Measurements from ENCODE around the gene DYNC2I2. TPM values are rescaled to one million over a fixed set of nuclear protein-coding genes. Genes with fewer than 3 reads are reported as not detected.

DYNC2I2 gene
- total RNA-seq, 2 donors from 2014 or later, result 87.8 to 119 TPM

DNA sequence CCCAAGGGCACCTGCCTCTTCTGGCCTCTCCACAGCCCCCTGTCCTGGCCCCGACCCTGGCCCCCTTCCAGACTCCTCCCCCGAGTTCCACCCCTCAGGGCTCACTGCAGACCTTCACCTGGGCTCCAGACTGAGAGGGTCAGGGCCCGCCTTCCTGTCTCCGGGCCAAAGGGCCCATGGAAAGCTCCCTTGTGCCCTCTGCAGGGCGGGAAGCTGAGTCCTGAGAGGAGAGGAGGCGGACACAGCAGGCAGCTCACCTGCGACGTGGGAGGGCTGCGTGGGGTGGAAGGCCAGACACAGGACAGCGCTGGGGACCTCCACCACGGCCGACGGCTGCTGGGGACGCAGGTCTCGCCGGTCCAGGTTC lies 20.6 kb downstream of the DYNC2I2 start:
- peaks cover 2% of the 10 kb centered on the region for H3K4me1 Mint-ChIP-seq
- peaks cover 43% of the 10 kb centered on the region for H3K36me3 ChIP-seq (ENCODE audit: control insufficient read depth, insufficient read depth, low read length)
- H3K9me3 ChIP-seq (ENCODE audit: control insufficient read depth, low read length), result no peaks in the 10 kb centered on the region
- H3K27ac ChIP-seq (ENCODE audit: low read depth, low read length), result peak overlapping the region; percentile 74
- H3K4me3 ChIP-seq (ENCODE audit: low read length), result no peak overlapping the region
- DNase-seq, result peak; percentile 90
- H3K27me3 Mint-ChIP-seq (ENCODE audit: insufficient read depth), result no peaks in the 10 kb centered on the region
- H3K4me1 ChIP-seq (ENCODE audit: control insufficient read depth, insufficient read depth, low read length), result peaks cover 6% of the 10 kb centered on the region
- peak overlapping the region; percentile 94 for H3K27ac Mint-ChIP-seq
- H3K4me3 Mint-ChIP-seq, result no peak overlapping the region
- WGBS, 2 experiments (ENCODE audit: insufficient coverage in 1 of 2, insufficient read length in 1 of 2), result 61 to 70% methylated on average over 5 to 16 of the region's 16 CpGs
- H3K9me3 Mint-ChIP-seq, result no peaks in the 10 kb centered on the region
- H3K9ac ChIP-seq (ENCODE audit: extremely low read depth, low read length, poor library complexity, severe bottlenecking), result peak overlapping the region; percentile 60
- peaks cover 57% of the 10 kb centered on the region for H3K36me3 Mint-ChIP-seq (ENCODE audit: low read depth)
- H3K27me3 ChIP-seq (ENCODE audit: control insufficient read depth, insufficient read depth, low read length, poor library complexity, severe bottlenecking), result no peaks in the 10 kb centered on the region
- TF ChIP-seq CTCF (conservative IDR thresholded peaks at IDR 0.05), result peak; percentile 57

DNA sequence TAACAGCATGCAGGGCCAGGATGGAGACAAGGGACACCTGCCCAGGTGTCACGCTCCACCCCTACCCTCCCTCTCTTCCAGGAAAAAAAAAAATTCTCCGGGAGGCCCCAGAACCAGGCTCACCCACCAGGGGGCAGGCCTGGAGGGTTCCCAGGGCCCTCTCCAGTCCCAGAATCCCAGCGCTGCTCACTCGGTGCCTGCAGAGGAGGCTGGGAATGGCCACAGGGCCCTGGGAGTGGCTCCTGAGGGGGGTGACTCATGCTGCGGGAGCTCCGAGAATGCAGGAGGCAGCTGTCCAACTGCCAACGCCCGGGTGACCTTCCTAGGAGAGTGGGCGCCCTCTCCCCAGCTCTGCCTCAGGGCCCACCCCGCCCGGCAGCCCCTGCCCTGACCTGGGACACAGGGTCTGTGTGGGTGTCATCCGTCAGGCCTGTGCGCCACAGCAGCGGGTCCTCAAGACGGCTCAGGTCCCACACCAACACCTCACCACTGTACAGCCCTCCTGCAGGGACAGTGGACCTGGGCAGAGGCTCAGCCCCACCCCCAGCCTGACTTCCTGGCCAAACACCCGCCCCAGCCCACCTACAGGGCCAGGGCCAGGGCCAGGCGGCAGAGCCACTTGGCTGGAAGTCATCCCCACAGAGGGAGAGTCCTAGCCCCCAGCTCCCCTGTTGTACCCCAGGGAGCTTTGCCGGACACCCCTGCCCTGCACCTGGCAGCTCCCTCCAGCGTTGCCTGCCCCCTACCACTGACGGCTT lies 21.2 kb downstream of the DYNC2I2 start:
- peak; percentile 91 for TF ChIP-seq CTCF (conservative IDR thresholded peaks at IDR 0.05)
- H3K36me3 ChIP-seq (ENCODE audit: control insufficient read depth, insufficient read depth, low read length), result peaks cover 41% of the 10 kb centered on the region
- H3K9me3 ChIP-seq (ENCODE audit: control insufficient read depth, low read length), result no peaks in the 10 kb centered on the region
- H3K9me3 Mint-ChIP-seq, result no peaks in the 10 kb centered on the region
- peaks cover 2% of the 10 kb centered on the region for H3K4me1 Mint-ChIP-seq
- no peak overlapping the region for H3K4me3 Mint-ChIP-seq
- peak overlapping the region; percentile 74 for H3K27ac ChIP-seq (ENCODE audit: low read depth, low read length)
- peak overlapping the region; percentile 60 for H3K9ac ChIP-seq (ENCODE audit: extremely low read depth, low read length, poor library complexity, severe bottlenecking)
- whole genome bisulfite sequencing, 2 experiments (ENCODE audit: insufficient coverage in 1 of 2, insufficient read length in 1 of 2), result 69 to 72% methylated on average over 11 to 20 of the region's 20 CpGs
- H3K27me3 Mint-ChIP-seq (ENCODE audit: insufficient read depth), result no peaks in the 10 kb centered on the region
- H3K27ac Mint-ChIP-seq, result peak overlapping the region; percentile 94
- H3K36me3 Mint-ChIP-seq (ENCODE audit: low read depth), result peaks cover 54% of the 10 kb centered on the region
- H3K4me3 ChIP-seq (ENCODE audit: low read length), result no peak overlapping the region
- no peaks in the 10 kb centered on the region for H3K27me3 ChIP-seq (ENCODE audit: control insufficient read depth, insufficient read depth, low read length, poor library complexity, severe bottlenecking)
- peak; percentile 98 for DNase-seq
- H3K4me1 ChIP-seq (ENCODE audit: control insufficient read depth, insufficient read depth, low read length), result peaks cover 6% of the 10 kb centered on the region

DNA sequence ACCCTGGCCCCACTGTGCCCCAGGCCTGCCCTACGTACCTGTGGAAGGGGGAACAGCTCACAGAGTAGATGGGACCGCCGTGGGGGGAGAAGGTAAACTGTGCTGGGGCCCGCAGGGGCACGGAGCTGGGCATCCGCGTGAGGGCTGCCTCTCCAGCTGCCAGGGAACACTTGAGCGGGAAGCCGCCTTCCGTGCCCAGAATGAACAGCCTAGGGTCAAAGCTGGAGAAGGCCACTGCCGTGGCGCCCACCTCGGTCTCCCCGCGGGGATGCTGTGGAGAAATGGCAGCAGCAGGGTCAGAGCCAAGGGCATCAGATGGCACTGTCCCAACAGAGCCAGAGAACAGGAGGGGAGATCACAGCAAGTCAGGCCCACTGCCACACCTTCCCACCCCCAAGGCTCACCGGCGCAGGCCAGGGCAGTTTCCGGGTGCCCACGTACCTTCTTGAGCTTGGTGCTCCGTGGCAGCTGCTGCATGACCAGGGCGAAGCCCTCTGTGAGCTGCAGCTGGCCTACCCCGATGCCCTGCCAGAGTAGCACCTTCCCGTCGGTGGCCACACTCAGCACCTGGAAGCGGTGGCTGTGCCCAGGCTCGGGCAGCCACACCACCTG lies 21.9 kb downstream of the DYNC2I2 start:
- Histone ChIP-seq H3K27me3 (ENCODE audit: control insufficient read depth, insufficient read depth, low read length, poor library complexity, severe bottlenecking) (no peaks in the 10 kb centered on the region), H3K9ac (ENCODE audit: extremely low read depth, low read length, poor library complexity, severe bottlenecking) (no peak overlapping the region), H3K36me3 (ENCODE audit: control insufficient read depth, insufficient read depth, low read length) (peaks cover 44% of the 10 kb centered on the region), H3K4me1 (ENCODE audit: control insufficient read depth, insufficient read depth, low read length) (peaks cover 6% of the 10 kb centered on the region), H3K9me3 (ENCODE audit: control insufficient read depth, low read length) (no peaks in the 10 kb centered on the region), H3K27ac (ENCODE audit: low read depth, low read length) (no peak overlapping the region), H3K4me3 (ENCODE audit: low read length) (no peak overlapping the region)
- Mint-ChIP-seq H3K36me3 (ENCODE audit: low read depth) (peaks cover 56% of the 10 kb centered on the region), H3K4me3 (no peak overlapping the region), H3K9me3 (no peaks in the 10 kb centered on the region), H3K4me1 (peaks cover 2% of the 10 kb centered on the region), H3K27me3 (ENCODE audit: insufficient read depth) (no peaks in the 10 kb centered on the region), H3K27ac (peak overlapping the region; percentile 80)
- DNase-seq, result no peak
- no peak for TF ChIP-seq CTCF (conservative IDR thresholded peaks at IDR 0.05)
- 92 to 98% methylated on average over 8 to 26 of the region's 26 CpGs for WGBS, 2 experiments (ENCODE audit: insufficient coverage in 1 of 2, insufficient read length in 1 of 2)

Measured in endodermal cell (in vitro differentiated cells).